NCI-H510A (cell line): Measurements from ENCODE around the gene PIGM.

Experiments used
- DNase-seq: peaks from one replicate; lab custom pipeline; 2025; lab: John Stamatoyannopoulos, UW

The PIGM gene

GRCh38 chr1:159988006-159988405 lies 43.8 kb downstream of the PIGM start:
- DNase-seq: no peak

DNA sequence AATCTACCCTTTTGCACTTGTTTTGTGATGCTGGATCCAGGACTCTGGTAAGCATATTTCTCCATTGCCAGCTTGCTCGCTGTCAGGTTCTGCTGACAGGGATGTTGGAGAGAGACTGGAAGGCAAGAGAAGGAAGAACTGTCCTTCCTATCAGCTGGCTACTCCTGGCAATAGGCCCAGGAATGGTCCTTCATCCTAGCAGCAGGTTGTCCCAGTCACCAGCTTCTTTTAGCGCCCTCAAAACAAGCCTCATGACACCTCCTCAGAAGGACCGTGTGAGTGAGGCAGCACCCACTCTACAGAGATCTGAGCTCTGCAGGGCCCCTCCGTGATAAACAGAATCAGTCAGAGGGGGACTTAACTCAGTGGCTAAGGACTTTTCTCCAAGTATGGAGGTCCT lies 44.6 kb downstream of the PIGM start:
- no peak for DNase-seq

- DNase-seq: no peak
These were observed 45.3 kb downstream of the PIGM start for GRCh38 chr1:159986531-159986930.

GRCh38 chr1:159986093-159986492 lies 45.7 kb downstream of the PIGM start:
- DNase-seq: no peak

DNA sequence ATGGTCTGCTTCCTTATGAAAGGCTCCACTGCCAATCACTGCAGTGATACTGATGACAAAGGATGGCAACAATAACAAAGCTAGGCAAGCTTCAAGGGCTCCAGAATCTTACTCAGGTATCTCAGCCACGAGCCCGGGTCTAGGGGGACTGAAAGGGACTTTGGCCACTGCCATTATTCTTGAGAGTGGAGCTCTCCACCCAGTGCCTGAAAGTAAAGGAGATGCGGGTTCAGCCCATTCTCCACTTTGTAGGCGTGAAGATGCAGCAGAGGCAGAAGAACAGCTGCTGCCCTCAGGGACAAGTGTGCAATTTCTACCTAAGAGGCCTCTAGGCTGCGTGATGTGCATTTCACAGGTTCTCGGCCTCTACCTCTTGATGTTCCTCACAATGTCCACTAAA lies 46.3 kb downstream of the PIGM start:
- DNase-seq: no peak

- no peak for DNase-seq
These were observed 48.1 kb downstream of the PIGM start for GRCh38 chr1:159983681-159984080.

GRCh38 chr1:159982280-159982679 lies 49.5 kb downstream of the PIGM start:
- no peak for DNase-seq

GRCh38 chr1:159981351-159982055 lies 50.3 kb downstream of the PIGM start:
- DNase-seq: no peak

DNA sequence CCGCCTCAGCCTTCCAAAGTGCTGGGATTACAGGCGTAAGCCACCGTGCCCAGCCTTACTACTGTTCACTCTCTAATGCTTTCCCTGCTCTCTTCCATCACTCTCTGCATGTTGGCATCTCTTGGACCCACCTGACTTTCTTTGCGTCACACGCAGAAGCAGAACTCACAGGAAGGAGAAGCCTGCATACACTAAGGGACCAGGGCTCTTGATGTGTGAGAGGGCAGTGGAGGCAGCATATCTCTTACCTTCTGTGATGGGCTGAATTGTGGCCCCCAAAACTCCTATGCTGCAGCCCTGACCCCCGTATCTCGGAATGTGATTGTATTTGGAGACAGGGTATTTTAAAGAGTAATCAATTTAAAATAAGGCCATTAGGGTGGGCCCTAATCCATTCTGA lies 51.0 kb downstream of the PIGM start:
- no peak for DNase-seq

- no peak for DNase-seq
These were observed 51.7 kb downstream of the PIGM start for GRCh38 chr1:159980076-159980475.

DNA sequence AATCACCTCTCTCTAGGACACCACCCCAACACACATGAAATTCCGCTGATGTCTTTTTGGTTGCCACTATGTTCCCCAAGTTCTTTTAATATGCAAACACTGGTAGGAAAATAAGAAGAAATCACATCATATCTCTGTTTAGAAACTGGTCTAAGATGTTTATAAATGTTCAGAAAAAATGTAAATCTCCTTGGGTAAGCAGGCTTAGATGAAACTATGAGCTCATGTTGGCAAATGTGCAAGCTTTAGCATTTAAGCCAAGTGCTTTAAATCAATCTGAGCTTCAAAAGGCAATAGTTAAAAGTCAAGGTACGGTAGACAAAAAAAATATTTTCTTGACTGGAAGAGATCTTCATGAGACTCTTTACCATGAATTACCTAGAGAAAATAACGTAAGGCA lies 52.5 kb downstream of the PIGM start:
- DNase-seq: no peak

DNA sequence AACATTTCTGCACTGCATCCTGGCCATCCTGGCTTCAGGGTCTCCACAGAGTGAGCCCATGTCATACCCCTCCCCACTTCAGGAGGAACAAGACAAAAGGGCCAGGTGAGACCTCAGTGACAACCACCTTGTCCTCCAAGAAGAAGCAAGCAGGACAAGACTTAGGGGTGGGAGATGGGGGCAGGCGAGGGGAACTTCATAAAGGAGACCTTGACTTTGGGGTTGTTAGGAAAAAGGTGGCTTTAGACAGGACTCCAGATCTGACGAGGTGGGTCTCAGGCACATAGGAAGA lies 53.7 kb downstream of the PIGM start:
- DNase-seq: no peak

GRCh38 chr1:159977364-159978106 lies 54.3 kb downstream of the PIGM start:
- no peak for DNase-seq
